Skeletal muscle cell (primary cell): ENCODE results near the gene APBA2.
A peak's percentile ranks its signal among the peaks of the same experiment; 100 is the strongest.

ENCODE experiments used
- DNase-seq: peaks from one replicate; pipeline ENCODE4 v3.0.0-alpha.2; 2010; ENCODE audit warnings: low read depth
- H3K4me3 ChIP-seq: 2 replicates; pipeline ENCODE4 v1.5.1; 2011; ENCODE audit warnings: low read depth, mild to moderate bottlenecking, control low read depth, low read length, moderate library complexity

APBA2 gene

GRCh38 chr15:28975766-28976179, 90.0 kb downstream of the APBA2 start:
- H3K4me3 ChIP-seq, result no peak overlapping the region
- no peak for DNase-seq

- no peak overlapping the region for H3K4me3 ChIP-seq
- DNase-seq, result peak; percentile 90
Observed at GRCh38 chr15:28977377-28978010, 91.7 kb downstream of the APBA2 start.

- no peak for DNase-seq
- H3K4me3 ChIP-seq, result no peak overlapping the region
Observed at GRCh38 chr15:28978011-28978378, 92.2 kb downstream of the APBA2 start.

- DNase-seq, result no peak
- H3K4me3 ChIP-seq, result no peak overlapping the region
Observed at GRCh38 chr15:28978661-28979060, 92.9 kb downstream of the APBA2 start.

- H3K4me3 ChIP-seq, result no peak overlapping the region
- DNase-seq, result no peak
Observed at GRCh38 chr15:28979208-28979841, 93.6 kb downstream of the APBA2 start.

- DNase-seq, result no peak
Observed at GRCh38 chr15:28980709-28981350, 95.1 kb downstream of the APBA2 start.

GRCh38 chr15:28981351-28981720, 95.6 kb downstream of the APBA2 start:
- no peak overlapping the region for H3K4me3 ChIP-seq
- no peak for DNase-seq

More at GRCh38 chr15:28980709-28981350, 95.1 kb downstream of the APBA2 start:
- no peak overlapping the region for H3K4me3 ChIP-seq

GRCh38 chr15:28981921-28982320, 96.1 kb downstream of the APBA2 start:
- DNase-seq, result no peak
- no peak overlapping the region for H3K4me3 ChIP-seq

GRCh38 chr15:28982886-28983285, 97.1 kb downstream of the APBA2 start:
- no peak overlapping the region for H3K4me3 ChIP-seq
- no peak for DNase-seq

GRCh38 chr15:28983432-28984311, 97.9 kb downstream of the APBA2 start:
- no peak for DNase-seq
- H3K4me3 ChIP-seq, result no peak overlapping the region

GRCh38 chr15:28984421-28985315, 98.9 kb downstream of the APBA2 start:
- no peak overlapping the region for H3K4me3 ChIP-seq
- no peak for DNase-seq

GRCh38 chr15:28985316-28985645, 99.5 kb downstream of the APBA2 start:
- no peak for DNase-seq

GRCh38 chr15:28985691-28986090, 99.9 kb downstream of the APBA2 start:
- no peak for DNase-seq

More at GRCh38 chr15:28985316-28985645, 99.5 kb downstream of the APBA2 start:
- H3K4me3 ChIP-seq, result no peak overlapping the region

GRCh38 chr15:28986108-28986507, 100.3 kb downstream of the APBA2 start:
- H3K4me3 ChIP-seq, result no peak overlapping the region
- no peak for DNase-seq

More at GRCh38 chr15:28985691-28986090, 99.9 kb downstream of the APBA2 start:
- no peak overlapping the region for H3K4me3 ChIP-seq

GRCh38 chr15:28986726-28987125, 101.0 kb downstream of the APBA2 start:
- no peak for DNase-seq
- no peak overlapping the region for H3K4me3 ChIP-seq

- no peak overlapping the region for H3K4me3 ChIP-seq
- no peak for DNase-seq
Observed at GRCh38 chr15:28987337-28987736, 101.6 kb downstream of the APBA2 start.

- DNase-seq, result no peak
- H3K4me3 ChIP-seq, result no peak overlapping the region
Observed at GRCh38 chr15:28989239-28989830, 103.6 kb downstream of the APBA2 start.

- H3K4me3 ChIP-seq, result no peak overlapping the region
- DNase-seq, result no peak
Observed at GRCh38 chr15:28989896-28990295, 104.1 kb downstream of the APBA2 start.

- DNase-seq, result no peak
- no peak overlapping the region for H3K4me3 ChIP-seq
Observed at GRCh38 chr15:28990390-28990789, 104.6 kb downstream of the APBA2 start.
